Glomerular visceral epithelial cell (primary cell): ENCODE results near the gene CETP.
"Not testable (repeated sequence)": the region's sequence is repeated elsewhere in the genome, so short reads cannot be mapped to it uniquely, and the experiment has no call there.

Experiments
- DNase-seq: peaks from one replicate; pipeline ENCODE4 v3.0.0-alpha.2; 2016; ENCODE audit errors: extremely low spot score

CETP gene

GRCh38 chr16:56956076-56956475 is 5.7 kb upstream of the CETP start:
- DNase-seq, result no peak

DNA sequence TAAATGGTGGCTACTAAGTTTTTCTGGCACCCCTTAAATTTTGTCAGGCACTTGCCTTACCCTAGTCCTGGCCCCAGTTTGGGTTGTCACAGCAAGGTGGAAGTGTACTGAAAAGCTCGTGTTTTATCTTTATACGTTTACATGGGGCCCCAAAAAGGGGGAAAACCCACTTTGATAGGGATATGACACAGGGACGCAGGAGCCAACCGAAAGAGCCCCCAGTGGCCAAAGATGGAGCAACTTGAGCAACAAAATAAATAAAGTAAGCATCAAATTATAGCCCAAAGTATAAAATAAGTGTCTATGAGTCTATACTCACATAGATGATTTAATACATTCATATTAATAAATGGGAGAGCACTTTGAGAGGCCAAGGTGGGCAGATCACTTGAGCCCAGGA is 5.0 kb upstream of the CETP start:
- no peak for DNase-seq

GRCh38 chr16:56960681-56961281 is 969 bp upstream of the CETP start:
- DNase-seq, result no peak

- no peak for DNase-seq
Measured at GRCh38 chr16:56961386-56961785, 364 bp upstream of the CETP start.

- peak; percentile 81 for DNase-seq
Measured at GRCh38 chr16:56964243-56965148, 2.7 kb downstream of the CETP start.

GRCh38 chr16:56965149-56966092 is 3.7 kb downstream of the CETP start:
- peak; percentile 67 for DNase-seq

GRCh38 chr16:56966093-56966475 is 4.3 kb downstream of the CETP start:
- no peak for DNase-seq

- no peak for DNase-seq
Measured at GRCh38 chr16:56967733-56968132, 6.0 kb downstream of the CETP start.

GRCh38 chr16:56969769-56970168 is 8.0 kb downstream of the CETP start:
- DNase-seq, result no peak

- no peak for DNase-seq
Measured at GRCh38 chr16:56970934-56971767, 9.4 kb downstream of the CETP start.

- DNase-seq, result no peak
Measured at GRCh38 chr16:56971768-56972043, 10.0 kb downstream of the CETP start.

- DNase-seq, result no peak
Measured at GRCh38 chr16:56972403-56973293, 10.9 kb downstream of the CETP start.

DNA sequence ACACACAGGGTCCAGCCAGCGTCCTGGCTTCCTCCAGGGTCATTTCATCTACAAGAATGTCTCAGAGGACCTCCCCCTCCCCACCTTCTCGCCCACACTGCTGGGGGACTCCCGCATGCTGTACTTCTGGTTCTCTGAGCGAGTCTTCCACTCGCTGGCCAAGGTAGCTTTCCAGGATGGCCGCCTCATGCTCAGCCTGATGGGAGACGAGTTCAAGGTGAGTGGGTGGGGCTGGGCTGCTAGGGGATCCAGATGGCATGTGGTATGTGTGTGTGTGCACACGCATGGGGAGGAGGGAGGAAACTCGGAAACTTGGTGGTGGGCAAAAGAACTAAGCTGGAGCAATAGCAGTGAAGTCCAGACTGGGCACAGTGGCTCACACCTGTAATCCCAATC is 11.5 kb downstream of the CETP start:
- DNase-seq, result no peak

DNA sequence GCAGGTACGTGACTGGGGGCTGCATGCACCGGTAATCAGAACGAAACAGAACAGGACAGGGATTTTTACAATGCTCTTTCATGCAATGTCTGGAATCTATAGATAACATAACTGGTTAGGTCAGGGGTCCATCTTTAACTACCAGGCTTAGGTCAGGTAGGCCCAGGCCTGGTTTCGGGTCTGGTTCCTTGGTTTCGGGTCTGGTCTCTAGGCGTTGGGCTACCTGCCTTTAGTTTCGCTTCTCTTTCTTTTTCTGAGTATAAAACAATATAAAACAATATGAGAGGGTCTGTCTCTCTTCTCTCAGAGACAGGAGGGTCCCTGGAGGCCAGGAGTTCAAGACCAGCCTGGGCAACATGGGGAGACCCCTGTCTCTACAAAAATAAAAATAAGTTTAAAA is 12.1 kb downstream of the CETP start:
- DNase-seq, result not testable (repeated sequence)

- DNase-seq, result no peak
Measured at GRCh38 chr16:56974549-56975300, 13.0 kb downstream of the CETP start.

DNA sequence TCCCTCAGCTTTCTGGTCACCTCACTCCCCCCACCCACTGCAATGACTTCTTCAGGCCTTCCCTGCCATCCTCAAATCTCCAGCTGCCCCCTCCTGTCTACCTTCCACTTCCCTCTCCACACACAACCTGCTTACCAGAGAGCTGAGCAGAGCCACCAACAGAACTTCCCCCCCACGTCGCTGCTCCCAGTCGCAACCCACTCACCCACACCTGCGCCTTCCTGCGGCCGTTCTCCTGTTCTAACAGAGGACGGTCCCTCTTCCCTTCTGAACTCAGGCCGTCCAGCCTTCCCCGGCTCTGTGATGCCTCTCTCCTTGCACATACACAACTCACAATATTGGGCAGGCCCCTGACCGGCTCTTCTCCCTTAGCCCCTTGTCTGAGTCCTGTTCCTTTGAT is 14.0 kb downstream of the CETP start:
- no peak for DNase-seq

DNA sequence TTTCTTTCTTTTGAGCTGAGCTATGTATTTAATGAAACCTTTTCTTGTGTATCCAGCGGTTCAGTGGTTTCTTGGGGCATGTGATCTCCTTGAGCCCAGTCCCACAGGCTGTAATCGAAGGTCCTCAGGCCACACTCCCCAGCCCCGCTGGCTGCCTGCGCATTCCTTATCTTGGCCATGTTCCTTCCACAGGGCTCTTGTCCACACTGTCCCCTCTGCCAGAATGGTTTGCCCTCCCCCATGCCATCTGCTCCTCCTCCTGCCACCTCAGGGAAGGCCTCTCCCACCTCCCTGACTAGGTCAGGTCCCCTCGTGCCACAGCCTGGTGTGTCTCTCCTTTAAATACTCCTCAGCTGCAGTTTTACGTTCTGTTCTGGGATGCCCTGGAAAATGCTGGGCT is 15.5 kb downstream of the CETP start:
- DNase-seq, result no peak

- DNase-seq, result no peak
Measured at GRCh38 chr16:56977823-56978430, 16.2 kb downstream of the CETP start.

GRCh38 chr16:56980201-56980535 is 18.4 kb downstream of the CETP start:
- DNase-seq, result no peak
